Suprapubic skin (tissue), 4 donors: ENCODE results near the gene VWA7. TPM values are rescaled to one million over a fixed set of nuclear protein-coding genes. Genes with fewer than 3 reads are reported as not detected.

Experiments used
- DNase-seq, 2 donors: peaks; one replicate each; pipeline ENCODE4 v3.0.0-alpha.2; 2019; ENCODE audit warnings: low spot score in 2 of 2
- H3K27ac ChIP-seq: fragments of 200-600 bp; sonication (generic); one replicate; pipeline ENCODE4 v1.5.1; 2019
- H3K27me3 ChIP-seq: fragments of 200-600 bp; sonication (generic); one replicate; pipeline ENCODE4 v1.5.1; 2019
- H3K36me3 ChIP-seq: fragments of 200-600 bp; sonication (generic); one replicate; pipeline ENCODE4 v1.5.1; 2019
- H3K4me1 ChIP-seq: fragments of 200-600 bp; sonication (generic); one replicate; pipeline ENCODE4 v1.5.1; 2019
- H3K4me3 ChIP-seq: fragments of 200-600 bp; sonication (generic); one replicate; pipeline ENCODE4 v1.5.1; 2019; ENCODE audit warnings: mild to moderate bottlenecking
- H3K9me3 ChIP-seq: fragments of 200-600 bp; sonication (generic); one replicate; pipeline ENCODE4 v1.5.1; 2019
- CTCF ChIP-seq, 2 donors: fragments of 200-600 bp in 1 of 2; fragments of 450-650 bp in 1 of 2; sonication (generic) in 1 of 2; IDR thresholded peaks; one replicate each; pipeline ENCODE4 v1.5.1; 2016 to 2019; ENCODE audit warnings: antibody characterized with exemption in 2 of 2, mild to moderate bottlenecking in 1 of 2, moderate library complexity in 1 of 2
- EP300 ChIP-seq: sonication (generic); formaldehyde crosslinking; IDR thresholded peaks from one replicate; pipeline ENCODE4 v1.6.1; 2017; ENCODE audit warnings: antibody characterized with exemption
- POLR2A ChIP-seq, 2 donors: fragments of 450-650 bp; IDR thresholded peaks; one replicate each; pipeline ENCODE4 v1.6.1; 2017; ENCODE audit warnings: antibody characterized with exemption in 2 of 2, mild to moderate bottlenecking in 2 of 2, moderate library complexity in 2 of 2
- POLR2AphosphoS5 ChIP-seq, 3 donors: sonication (generic); formaldehyde crosslinking; IDR thresholded peaks; one replicate each; pipeline ENCODE4 v1.6.1; 2017; ENCODE audit warnings: antibody characterized with exemption in 3 of 3
- WGBS: methylation state at CpG from one replicate; pipeline ENCODE4 v1.1.5; 2018; 5-methylcytosine and 5-hydroxymethylcytosine counted together
- total RNA-seq, 4 donors: library from RNA; depleted of rRNA; stranded (reverse); fragments of >200 nt; gene quantifications; one replicate each; pipeline ENCODE4 v1.1.0, GENCODE V29; 2016

VWA7 gene
- total RNA-seq, 4 donors from 2014 or later, result 1.3 to 3.3 (median 2.3) TPM

DNA sequence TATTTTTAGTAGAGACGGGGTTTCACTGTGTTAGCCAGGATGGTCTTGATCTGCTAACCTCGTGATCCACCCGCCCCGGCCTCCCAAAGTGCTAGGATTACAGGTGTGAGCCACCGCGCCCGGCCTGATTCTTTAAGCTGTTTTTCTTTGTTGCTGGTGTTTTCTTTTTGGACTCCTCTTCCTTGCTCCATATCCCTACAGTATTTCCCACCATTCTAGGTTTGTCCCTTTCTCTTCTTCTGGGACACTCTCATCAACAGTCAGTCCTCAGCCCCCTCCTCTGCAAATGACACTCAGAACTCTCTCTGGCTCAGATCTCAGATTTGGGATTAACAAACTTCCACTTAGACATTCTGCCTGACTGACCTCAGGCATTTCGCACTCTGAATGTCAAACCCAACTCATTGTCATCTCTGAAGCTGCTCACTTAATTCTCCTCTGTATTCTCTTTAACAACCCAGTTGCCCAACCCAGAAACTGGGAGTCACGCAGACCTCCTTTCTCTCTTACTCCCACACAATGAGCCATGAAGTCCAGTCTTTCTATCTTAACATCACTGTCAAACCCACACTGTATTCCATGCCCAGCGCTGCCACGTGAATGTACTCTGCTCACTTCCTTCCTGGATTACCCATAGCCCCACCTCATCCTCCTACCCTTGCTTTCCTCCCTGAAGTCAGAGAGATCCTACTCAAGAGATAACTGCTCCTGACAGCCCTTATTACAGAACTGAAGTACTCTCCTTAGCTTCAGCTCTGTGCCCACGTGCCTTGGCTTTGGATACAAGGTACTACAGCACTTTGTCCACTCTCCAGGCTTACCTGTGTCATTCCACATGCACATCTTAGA, 51.4 kb downstream of the VWA7 start:
- peaks cover 44% of the 10 kb centered on the region for H3K4me1 ChIP-seq
- WGBS, result 74% methylated on average over 12 of the region's 12 CpGs
- no peaks in the 10 kb centered on the region for H3K9me3 ChIP-seq

DNA sequence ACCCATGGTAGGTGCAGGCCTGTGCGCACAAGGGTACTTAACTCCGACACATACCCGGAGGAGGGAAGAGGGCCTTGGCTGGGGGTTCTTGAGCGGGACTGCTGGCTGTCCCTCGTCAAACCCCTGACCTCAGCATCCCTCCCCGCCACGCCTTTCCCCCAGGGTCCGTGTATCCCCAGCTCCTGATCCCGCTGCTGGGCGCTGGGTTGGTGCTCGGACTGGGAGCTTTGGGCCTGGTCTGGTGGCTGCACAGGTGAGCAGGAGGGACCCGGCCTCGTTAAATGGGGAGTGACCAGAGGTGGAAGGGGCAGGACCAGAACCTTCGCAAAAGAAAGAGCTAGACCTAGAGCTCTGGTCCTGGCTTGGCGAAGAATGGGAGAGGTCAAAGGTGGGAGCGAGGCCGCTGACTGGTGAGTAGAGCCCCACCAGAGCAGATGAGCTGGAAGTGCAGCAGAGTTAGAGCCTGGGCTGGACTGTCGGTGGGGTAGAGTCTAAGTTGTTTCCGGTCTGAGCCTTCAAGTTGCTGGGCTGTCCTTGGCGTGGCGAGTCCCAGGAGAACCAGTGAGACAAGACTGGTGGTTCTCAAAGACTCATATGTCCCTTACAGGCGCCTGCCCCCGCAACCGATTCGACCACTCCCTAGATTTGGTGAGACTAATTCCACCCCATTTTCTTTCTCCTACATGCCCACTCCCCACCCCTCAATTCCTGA, 53.0 kb downstream of the VWA7 start:
- Histone ChIP-seq H3K4me1 (peaks cover 46% of the 10 kb centered on the region), H3K9me3 (no peaks in the 10 kb centered on the region), H3K27ac (no peak overlapping the region), H3K27me3 (no peaks in the 10 kb centered on the region), H3K4me3 (no peak overlapping the region), H3K36me3 (peaks cover 25% of the 10 kb centered on the region)
- no peak for DNase-seq
- 87% methylated on average over 22 of the region's 25 CpGs for WGBS
- TF ChIP-seq POLR2AphosphoS5 (IDR thresholded peaks at IDR 0.05) (no peak), CTCF (IDR thresholded peaks at IDR 0.05) (no peak), EP300 (no peak), POLR2A (IDR thresholded peaks at IDR 0.05) (no peak)

More for the DNA sequence above, 51.4 kb downstream of the VWA7 start:
- no peak for TF ChIP-seq CTCF (IDR thresholded peaks at IDR 0.05)
- no peak for TF ChIP-seq EP300
- no peak for TF ChIP-seq POLR2AphosphoS5 (IDR thresholded peaks at IDR 0.05)
- no peak for TF ChIP-seq POLR2A (IDR thresholded peaks at IDR 0.05)
- DNase-seq, result no peak
- Histone ChIP-seq H3K4me3 (no peak overlapping the region), H3K27me3 (no peaks in the 10 kb centered on the region), H3K27ac (peak overlapping the region; percentile 38), H3K36me3 (peaks cover 29% of the 10 kb centered on the region)

DNA sequence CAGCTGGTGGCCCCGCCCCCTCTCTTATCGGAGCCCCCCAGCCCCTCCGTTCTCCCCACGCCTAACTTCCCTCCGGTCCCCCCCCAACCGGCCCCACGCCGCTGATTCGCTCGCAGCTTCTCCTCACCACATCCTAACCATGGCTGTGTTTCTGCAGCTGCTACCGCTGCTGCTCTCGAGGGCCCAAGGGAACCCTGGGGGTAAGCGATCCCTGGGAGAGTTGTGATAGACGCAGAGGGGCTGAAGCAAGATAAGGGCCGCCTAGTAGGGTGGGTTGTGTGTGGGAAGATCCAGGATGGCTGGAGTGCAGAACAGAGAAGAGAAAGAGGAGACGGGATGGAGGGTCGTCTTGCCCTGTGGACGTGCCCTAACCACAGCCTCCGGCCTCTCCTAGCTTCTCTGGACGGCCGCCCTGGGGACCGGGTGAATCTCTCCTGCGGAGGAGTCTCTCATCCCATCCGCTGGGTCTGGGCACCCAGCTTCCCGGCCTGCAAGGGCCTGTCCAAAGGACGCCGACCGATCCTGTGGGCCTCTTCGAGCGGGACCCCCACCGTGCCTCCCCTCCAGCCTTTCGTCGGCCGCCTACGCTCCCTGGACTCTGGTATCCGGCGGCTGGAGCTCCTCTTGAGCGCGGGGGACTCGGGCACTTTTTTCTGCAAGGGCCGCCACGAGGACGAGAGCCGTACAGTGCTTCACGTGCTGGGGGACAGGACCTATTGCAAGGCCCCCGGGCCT, 53.7 kb downstream of the VWA7 start, which contains the start of gene MPIG6B:
MPIG6B (plus strand) TSS at position 129 of the 735 bp plus-strand sequence; CDS start at position 140, 11 bp downstream.
- no peak for DNase-seq
- no peak within 1 kb of the TSS for H3K4me3 ChIP-seq
- TF ChIP-seq POLR2A (IDR thresholded peaks at IDR 0.05), result no peak
- no peak for TF ChIP-seq POLR2AphosphoS5 (IDR thresholded peaks at IDR 0.05)
- no peak for TF ChIP-seq EP300
- TF ChIP-seq CTCF (IDR thresholded peaks at IDR 0.05), result no peak
- peaks cover 46% of the 10 kb centered on the region for H3K4me1 ChIP-seq
- 84% methylated on average over 33 of the region's 46 CpGs for WGBS
- H3K36me3 ChIP-seq, result peaks cover 25% of the 10 kb centered on the region
- H3K9me3 ChIP-seq, result no peaks in the 10 kb centered on the region
- no peaks in the 10 kb centered on the region for H3K27me3 ChIP-seq
- peak within 1 kb of the TSS; percentile 88 for H3K27ac ChIP-seq

DNA sequence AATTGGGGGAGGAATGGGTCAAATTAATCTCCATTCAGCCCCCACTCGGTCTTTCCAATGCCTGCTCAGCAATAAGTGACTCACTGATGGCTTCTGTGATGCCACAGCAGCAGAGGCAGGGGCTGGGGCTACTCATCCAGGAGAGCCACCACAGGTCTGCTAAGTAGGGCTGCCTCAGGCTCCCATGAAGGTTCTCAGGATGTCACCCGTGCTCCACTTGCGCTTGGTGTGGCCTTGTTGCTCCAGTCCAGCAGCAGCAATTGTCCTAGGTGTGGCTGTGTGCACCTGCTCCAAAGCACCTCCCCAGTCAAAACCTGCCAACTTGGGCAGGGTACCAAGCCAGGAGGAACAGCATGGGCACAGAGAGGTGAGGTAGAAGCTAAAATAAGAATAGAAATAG, 55.0 kb downstream of the VWA7 start:
- H3K36me3 ChIP-seq, result peaks cover 14% of the 10 kb centered on the region
- peak overlapping the region; percentile 88 for H3K27ac ChIP-seq
- H3K4me1 ChIP-seq, result peaks cover 50% of the 10 kb centered on the region
- H3K27me3 ChIP-seq, result no peaks in the 10 kb centered on the region
- TF ChIP-seq POLR2A (IDR thresholded peaks at IDR 0.05) (no peak), EP300 (no peak), POLR2AphosphoS5 (IDR thresholded peaks at IDR 0.05) (no peak), CTCF (IDR thresholded peaks at IDR 0.05) (no peak)
- H3K4me3 ChIP-seq, result no peak overlapping the region
- no peaks in the 10 kb centered on the region for H3K9me3 ChIP-seq
- WGBS, result 60% methylated on average over 1 of the region's 3 CpGs
- no peak for DNase-seq
